PC-9 (cell line): ENCODE data around the gene CCNY.

Source experiments
- EZH2 ChIP-seq: fragments of 200-600 bp; sonication (generic); IDR thresholded peaks from 2 replicates; pipeline ENCODE4 v1.8.0; 2017; ENCODE audit warnings: antibody characterized with exemption, low read depth
- TF ChIP-seq, protein P1 (sequence below): fragments of 200-600 bp; sonication (generic); conservative IDR thresholded peaks from 2 replicates; pipeline ENCODE4 v1.6.1; 2017; ENCODE audit warnings: mixed run types, antibody characterized with exemption, mild to moderate bottlenecking, moderate library complexity

DNA sequence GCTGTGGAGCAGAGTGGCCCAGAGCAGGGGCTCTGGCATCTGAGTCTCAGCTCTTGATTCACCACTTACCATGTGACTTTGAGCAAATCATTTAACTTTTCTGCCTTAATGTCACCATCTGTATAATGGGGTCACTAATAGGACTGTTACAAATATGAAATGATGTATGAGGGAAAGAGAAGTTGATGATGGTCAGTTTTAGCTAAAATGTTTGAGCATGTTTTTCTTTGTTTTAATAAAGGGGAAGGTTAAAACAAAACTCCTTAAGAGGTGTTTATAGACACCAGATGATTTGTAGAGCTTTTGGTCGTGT, 81.0 kb downstream of the CCNY start:
- TF ChIP-seq, protein P1, sequence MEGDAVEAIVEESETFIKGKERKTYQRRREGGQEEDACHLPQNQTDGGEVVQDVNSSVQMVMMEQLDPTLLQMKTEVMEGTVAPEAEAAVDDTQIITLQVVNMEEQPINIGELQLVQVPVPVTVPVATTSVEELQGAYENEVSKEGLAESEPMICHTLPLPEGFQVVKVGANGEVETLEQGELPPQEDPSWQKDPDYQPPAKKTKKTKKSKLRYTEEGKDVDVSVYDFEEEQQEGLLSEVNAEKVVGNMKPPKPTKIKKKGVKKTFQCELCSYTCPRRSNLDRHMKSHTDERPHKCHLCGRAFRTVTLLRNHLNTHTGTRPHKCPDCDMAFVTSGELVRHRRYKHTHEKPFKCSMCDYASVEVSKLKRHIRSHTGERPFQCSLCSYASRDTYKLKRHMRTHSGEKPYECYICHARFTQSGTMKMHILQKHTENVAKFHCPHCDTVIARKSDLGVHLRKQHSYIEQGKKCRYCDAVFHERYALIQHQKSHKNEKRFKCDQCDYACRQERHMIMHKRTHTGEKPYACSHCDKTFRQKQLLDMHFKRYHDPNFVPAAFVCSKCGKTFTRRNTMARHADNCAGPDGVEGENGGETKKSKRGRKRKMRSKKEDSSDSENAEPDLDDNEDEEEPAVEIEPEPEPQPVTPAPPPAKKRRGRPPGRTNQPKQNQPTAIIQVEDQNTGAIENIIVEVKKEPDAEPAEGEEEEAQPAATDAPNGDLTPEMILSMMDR = no peak
- no peak for TF ChIP-seq EZH2
